Renal cortex interstitium (tissue), 15 donors: ENCODE measurements around the gene ZBTB33. TPM values are rescaled to one million over a fixed set of nuclear protein-coding genes. Genes with fewer than 3 reads are reported as not detected.
A peak's percentile ranks its signal among the peaks of the same experiment; 100 is the strongest.

ENCODE experiments used
- DNase-seq, 11 donors: peaks; one replicate each; pipeline ENCODE4 v3.0.0-alpha.2; 2013; ENCODE audit warnings: low read depth in 9 of 11, low spot score in 4 of 11; ENCODE audit errors: extremely low read depth in 1 of 11
- long read RNA-seq, 16 experiments: transcript quantifications; one replicate each; lab custom pipeline, GENCODE V29; 2026
- polyA plus RNA-seq, 3 donors: library from polyadenylated mRNA; unstranded; fragments of 120-200 nt; gene quantifications; one replicate each; pipeline ENCODE4 v1.2.1, GENCODE V29; 2013; ENCODE audit not compliant: insufficient read length in 3 of 3

ZBTB33 gene, protein sequence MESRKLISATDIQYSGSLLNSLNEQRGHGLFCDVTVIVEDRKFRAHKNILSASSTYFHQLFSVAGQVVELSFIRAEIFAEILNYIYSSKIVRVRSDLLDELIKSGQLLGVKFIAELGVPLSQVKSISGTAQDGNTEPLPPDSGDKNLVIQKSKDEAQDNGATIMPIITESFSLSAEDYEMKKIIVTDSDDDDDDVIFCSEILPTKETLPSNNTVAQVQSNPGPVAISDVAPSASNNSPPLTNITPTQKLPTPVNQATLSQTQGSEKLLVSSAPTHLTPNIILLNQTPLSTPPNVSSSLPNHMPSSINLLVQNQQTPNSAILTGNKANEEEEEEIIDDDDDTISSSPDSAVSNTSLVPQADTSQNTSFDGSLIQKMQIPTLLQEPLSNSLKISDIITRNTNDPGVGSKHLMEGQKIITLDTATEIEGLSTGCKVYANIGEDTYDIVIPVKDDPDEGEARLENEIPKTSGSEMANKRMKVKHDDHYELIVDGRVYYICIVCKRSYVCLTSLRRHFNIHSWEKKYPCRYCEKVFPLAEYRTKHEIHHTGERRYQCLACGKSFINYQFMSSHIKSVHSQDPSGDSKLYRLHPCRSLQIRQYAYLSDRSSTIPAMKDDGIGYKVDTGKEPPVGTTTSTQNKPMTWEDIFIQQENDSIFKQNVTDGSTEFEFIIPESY
- 10 to 100 TPM; 22.8 to 27.8 (median 25.8) TPM for polyA plus RNA-seq
- long read RNA-seq, donor 1, full-length matches to known transcripts: 9 of 26 reads
- long read RNA-seq, donor 1, partial matches to known transcripts: 17 of 26 reads
- long read RNA-seq, donor 1, other reads (novel, unspliced or antisense): 0 of 26 reads
- long read RNA-seq, donor 2, full-length matches to known transcripts: 7 of 7 reads
- long read RNA-seq, donor 2, partial matches to known transcripts: 0 of 7 reads
- long read RNA-seq, donor 2, other reads (novel, unspliced or antisense): 0 of 7 reads
- long read RNA-seq, donor 3, full-length matches to known transcripts: 17 of 17 reads
- long read RNA-seq, donor 3, partial matches to known transcripts: 0 of 17 reads
- long read RNA-seq, donor 3, other reads (novel, unspliced or antisense): 0 of 17 reads
- long read RNA-seq, donor 4, full-length matches to known transcripts: 7 of 7 reads
- long read RNA-seq, donor 4, partial matches to known transcripts: 0 of 7 reads
- long read RNA-seq, donor 4, other reads (novel, unspliced or antisense): 0 of 7 reads
- long read RNA-seq, donor 5, full-length matches to known transcripts: 22 of 22 reads
- long read RNA-seq, donor 5, partial matches to known transcripts: 0 of 22 reads
- long read RNA-seq, donor 5, other reads (novel, unspliced or antisense): 0 of 22 reads
- long read RNA-seq, donor 6, full-length matches to known transcripts: 9 of 27 reads
- long read RNA-seq, donor 6, partial matches to known transcripts: 18 of 27 reads
- long read RNA-seq, donor 6, other reads (novel, unspliced or antisense): 0 of 27 reads
- long read RNA-seq, donor 7, full-length matches to known transcripts: 12 of 12 reads
- long read RNA-seq, donor 7, partial matches to known transcripts: 0 of 12 reads
- long read RNA-seq, donor 7, other reads (novel, unspliced or antisense): 0 of 12 reads
- long read RNA-seq, donor 8, full-length matches to known transcripts: 11 of 11 reads
- long read RNA-seq, donor 8, partial matches to known transcripts: 0 of 11 reads
- long read RNA-seq, donor 8, other reads (novel, unspliced or antisense): 0 of 11 reads
- long read RNA-seq, donor 9, full-length matches to known transcripts: 11 of 11 reads
- long read RNA-seq, donor 9, partial matches to known transcripts: 0 of 11 reads
- long read RNA-seq, donor 9, other reads (novel, unspliced or antisense): 0 of 11 reads
- long read RNA-seq, donor 10, full-length matches to known transcripts: 8 of 8 reads
- long read RNA-seq, donor 10, partial matches to known transcripts: 0 of 8 reads
- long read RNA-seq, donor 10, other reads (novel, unspliced or antisense): 0 of 8 reads
- long read RNA-seq, donor 11, full-length matches to known transcripts: 7 of 7 reads
- long read RNA-seq, donor 11, partial matches to known transcripts: 0 of 7 reads
- long read RNA-seq, donor 11, other reads (novel, unspliced or antisense): 0 of 7 reads
- long read RNA-seq, donor 12, full-length matches to known transcripts: 6 of 6 reads
- long read RNA-seq, donor 12, partial matches to known transcripts: 0 of 6 reads
- long read RNA-seq, donor 12, other reads (novel, unspliced or antisense): 0 of 6 reads
- long read RNA-seq, donor 13, full-length matches to known transcripts: 24 of 24 reads
- long read RNA-seq, donor 13, partial matches to known transcripts: 0 of 24 reads
- long read RNA-seq, donor 13, other reads (novel, unspliced or antisense): 0 of 24 reads
- long read RNA-seq, donor 14, full-length matches to known transcripts: 7 of 31 reads
- long read RNA-seq, donor 14, partial matches to known transcripts: 24 of 31 reads
- long read RNA-seq, donor 14, other reads (novel, unspliced or antisense): 0 of 31 reads
- long read RNA-seq, donor 15, full-length matches to known transcripts: 8 of 8 reads
- long read RNA-seq, donor 15, partial matches to known transcripts: 0 of 8 reads
- long read RNA-seq, donor 15, other reads (novel, unspliced or antisense): 0 of 8 reads
- long read RNA-seq, donor 16, full-length matches to known transcripts: 31 of 31 reads
- long read RNA-seq, donor 16, partial matches to known transcripts: 0 of 31 reads
- long read RNA-seq, donor 16, other reads (novel, unspliced or antisense): 0 of 31 reads

DNA sequence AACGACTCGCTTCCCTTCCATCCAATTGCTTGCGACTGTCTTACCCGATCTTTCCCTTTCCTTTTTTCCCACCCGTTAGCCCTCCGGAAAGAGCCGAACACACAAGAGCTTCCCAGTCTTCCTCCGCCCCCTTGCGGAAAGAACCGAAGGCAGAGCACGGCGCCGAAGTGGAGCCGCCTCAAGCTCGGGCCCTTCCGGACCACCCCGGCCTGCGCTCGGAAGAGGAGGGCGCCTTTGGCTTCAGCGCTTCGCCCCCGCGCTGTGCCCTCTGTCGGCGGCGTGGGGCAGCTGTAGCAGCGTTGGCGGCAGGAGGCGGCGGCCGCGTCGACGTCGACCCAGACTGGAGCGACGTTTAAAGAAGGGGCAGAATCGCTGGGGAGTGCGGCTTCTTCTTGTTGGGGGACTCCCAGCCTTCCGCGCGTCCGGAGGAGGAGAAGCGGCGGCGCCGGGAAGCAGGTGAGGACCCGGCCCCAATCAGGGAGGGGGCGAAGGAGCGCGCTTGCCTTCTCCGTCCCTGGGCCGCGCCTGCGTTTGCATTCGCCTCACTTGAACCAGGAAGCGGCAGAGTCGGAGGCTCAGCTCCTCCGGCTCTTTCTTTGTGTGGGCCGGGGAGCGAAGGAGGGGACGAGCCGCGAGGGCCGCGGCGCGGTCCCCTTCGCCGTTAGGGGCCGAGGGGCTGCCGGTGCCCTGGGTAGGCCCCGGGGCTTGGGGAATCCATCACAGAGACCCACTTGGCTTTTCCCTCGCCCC, at the start of gene ZBTB33:
TSS of gene ZBTB33 (plus strand) at position 291 of the 750 bp plus-strand sequence. CDS start 2,604 bp downstream, outside the sequence.
- peak in 10 of 11 donors; percentile 72 to 92 (median 88) for DNase-seq

DNA sequence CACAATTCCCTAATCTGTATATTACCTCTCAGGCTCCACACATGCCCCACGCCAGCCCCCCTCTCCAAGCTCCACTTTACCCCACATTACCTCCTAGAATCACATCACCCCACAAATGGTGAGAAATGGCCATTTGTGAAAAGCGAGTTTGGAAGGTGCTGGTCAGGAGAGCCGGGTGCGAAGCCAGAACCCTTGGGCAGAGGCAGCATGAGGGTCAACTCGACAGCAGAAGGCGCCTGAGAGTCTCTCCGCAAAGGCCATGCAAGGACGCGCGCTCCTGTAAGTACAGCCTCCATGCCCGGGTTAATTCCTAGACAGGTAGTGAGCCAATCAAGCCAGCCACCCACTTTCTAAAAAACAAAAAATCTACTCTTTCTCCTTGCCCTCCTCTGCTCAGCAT, 49.8 kb upstream of the ZBTB33 start:
- DNase-seq: no peak

DNA sequence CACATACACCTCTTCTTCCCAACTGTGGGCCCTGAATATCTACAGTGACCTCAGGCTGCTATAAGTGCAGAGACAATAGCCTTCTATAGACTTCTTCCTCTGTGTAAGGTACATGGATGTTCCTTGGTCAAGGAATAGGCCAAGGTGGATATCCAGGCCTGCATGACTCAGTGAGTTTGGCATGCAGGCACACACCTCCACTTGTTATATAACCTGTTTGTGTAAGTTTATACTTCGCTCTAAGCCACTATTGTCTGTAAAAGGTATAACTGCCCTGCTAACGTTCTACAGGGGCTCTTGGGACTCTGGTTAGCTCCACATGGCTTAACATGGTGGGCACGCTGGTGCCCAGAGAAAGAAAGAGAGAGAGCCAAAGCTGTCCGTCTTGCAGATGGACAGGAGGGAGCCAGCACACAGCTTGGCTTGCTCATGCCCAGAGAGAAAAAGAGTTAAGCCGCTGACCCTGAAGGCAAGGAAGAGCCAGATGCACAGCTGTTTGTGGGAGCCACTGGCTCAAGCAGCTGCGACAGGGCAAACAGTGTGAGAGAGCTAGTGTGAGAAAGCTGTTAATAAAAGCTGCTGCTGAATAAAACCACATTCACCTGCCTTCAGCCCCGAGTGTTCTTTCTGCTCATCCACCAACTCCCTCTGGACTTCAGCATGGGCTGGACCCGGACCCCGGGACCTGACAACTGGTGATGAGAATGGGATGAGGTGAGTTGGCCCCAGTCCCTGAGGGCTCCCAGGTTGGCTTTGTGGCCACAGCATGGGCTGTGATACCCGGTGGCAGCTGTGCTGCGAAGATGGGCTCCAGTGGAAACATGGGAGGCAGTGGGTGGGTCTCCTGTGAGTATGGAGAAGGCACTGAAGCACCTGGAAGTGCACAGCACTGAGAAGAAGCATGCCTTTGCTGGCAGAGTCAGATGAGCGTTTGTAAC, 44.5 kb upstream of the ZBTB33 start:
- DNase-seq: no peak

DNA sequence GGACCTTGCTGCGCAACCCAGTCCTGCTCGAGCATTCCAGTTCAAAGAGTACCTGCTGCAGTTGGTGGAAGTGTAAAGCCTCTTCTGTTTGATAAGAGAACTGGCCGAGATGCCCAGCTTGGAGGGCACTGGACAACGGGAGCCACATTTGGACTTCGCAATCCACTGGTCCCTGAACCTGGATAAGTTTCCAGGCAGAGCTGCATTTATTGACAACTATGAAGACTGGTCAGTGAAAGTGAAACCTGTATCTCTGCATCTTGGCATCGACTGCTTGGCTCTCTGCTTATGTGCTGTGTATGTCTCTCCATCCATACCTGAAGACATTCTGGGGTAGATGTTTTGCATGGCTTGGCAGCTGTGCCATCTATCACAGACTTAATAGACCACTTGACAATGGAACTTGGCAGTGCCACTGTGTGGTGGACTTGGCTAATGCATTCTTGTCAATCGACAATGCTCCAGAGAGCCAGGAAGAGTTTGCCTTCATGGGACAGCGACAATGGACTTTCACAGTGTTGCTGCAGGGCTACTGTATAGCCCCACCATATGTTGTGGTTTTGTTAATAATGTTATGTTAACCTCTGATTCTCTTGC, 43.5 kb upstream of the ZBTB33 start:
- DNase-seq: peak in 6 of 11 donors; percentile 1 to 26 (median 18)

DNA sequence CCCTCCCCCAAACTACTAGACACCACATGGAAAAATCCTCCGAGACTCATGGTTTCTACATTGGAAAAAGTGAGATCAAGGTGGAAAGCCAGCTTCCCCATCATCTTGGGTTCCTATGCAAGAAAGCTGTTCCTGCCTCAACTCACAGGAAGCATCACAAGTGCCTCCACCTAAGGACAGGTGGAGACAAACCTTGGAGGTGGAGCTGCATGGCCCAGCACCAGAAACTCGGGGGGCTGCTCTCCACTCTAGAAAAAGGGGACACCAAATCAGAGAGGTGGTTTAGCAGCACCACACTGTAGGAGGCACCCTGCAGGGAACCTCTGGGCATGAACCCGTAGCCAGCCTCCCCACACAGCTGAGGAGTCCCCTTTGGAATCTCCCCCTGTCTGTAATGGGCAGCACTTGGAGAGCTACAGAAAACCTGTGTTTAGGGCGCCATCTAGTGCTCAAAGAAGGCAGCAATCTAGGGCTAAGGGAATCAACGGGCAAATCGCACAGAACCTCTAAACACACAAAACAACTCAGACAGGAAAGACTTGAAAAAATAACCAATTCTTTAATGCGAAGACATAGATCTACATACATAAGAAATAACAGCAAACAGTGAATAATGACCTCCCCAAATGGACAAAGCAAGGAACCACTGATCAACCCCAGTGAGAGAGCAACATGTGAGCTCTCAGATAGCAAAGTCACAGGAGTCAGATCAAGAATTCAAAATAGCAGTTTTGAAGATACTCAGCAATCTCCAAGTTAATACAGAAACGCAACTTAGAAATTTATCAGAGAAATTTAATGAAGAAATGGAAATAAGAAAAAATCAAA, 37.0 kb upstream of the ZBTB33 start:
- DNase-seq: peak; percentile 25 to 65 (median 42)

- DNase-seq: no peak
Observed at GRCh38 chrX:120223374-120223773, 27.2 kb upstream of the ZBTB33 start.

DNA sequence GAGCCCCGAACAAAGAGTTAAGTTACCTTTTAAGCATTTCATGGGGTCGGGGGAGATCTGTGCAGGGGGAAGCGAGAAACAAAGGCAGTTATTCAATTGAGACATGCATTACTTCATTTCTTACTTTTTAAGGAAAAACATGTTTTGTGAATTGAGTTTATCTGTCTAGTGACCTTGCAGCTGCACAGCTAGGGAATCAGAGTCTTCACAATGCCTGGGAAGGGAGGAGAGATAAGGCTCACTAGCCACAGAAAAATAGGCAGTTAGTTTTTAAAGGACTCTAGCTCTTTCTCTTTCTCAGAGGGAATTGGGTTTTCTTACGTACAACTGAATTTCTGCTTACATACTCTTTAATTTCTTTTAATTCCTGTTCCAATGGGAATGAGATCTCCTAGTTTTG, 26.2 kb upstream of the ZBTB33 start:
- DNase-seq: no peak

- no peak for DNase-seq
Observed at GRCh38 chrX:120228187-120228908, 22.3 kb upstream of the ZBTB33 start.

- DNase-seq: no peak
Observed at GRCh38 chrX:120235284-120235683, 15.3 kb upstream of the ZBTB33 start.

DNA sequence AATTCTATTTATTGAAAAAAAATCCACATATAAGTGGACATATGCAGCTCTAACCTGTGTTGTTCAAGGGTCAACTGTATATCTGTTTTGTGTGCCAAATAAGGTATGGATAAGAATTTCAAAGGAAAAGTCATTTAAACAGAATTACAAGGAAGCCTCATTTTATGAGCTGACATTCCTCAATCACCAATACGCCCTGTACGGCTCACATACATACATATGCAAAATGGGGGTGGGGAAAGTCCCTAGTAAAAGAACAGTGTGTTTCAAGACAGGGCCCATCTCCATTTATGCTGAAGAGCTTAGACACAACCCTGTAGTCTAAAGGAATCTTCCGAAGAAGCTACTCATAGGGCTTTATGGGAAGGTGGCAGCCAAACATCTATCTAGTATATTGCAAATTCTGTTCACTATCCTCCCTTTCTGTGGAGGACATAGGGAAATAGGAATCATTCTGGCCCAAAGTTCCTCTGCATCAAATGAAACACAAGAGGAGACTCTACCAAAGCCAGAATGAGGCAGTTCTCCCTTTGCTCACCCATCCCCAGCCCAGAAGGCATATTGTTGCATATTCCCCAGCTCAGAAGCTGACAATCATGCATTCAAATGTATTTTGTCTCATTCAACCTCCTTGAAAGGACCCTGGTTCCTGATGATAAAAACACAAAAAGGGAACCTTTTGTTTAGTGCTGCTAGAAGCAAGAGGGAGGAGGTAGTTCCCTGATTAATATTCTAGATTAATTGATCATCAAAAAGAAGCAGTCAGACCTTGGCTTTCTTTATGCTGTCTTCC, 13.7 kb upstream of the ZBTB33 start:
- no peak for DNase-seq

DNA sequence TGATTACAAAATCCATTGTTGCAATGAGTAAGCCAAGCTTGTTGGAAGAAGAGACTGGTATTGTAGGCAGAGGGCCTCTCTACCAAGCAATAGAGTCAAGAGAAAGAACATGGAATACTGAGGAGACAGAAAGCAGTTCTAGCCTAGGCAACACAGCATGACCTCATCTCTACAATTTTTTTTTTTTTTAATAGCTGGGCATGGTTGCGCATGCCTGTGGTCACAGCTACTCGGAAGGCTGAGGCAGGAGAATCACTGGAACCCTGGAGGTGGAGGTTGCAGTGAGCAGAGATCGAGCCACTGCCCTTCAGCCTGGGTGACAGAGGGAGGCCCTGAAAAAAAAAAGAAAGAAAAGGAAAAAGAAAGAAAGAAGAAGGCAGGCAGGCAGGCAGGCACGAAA, 11.7 kb upstream of the ZBTB33 start:
- DNase-seq: no peak

DNA sequence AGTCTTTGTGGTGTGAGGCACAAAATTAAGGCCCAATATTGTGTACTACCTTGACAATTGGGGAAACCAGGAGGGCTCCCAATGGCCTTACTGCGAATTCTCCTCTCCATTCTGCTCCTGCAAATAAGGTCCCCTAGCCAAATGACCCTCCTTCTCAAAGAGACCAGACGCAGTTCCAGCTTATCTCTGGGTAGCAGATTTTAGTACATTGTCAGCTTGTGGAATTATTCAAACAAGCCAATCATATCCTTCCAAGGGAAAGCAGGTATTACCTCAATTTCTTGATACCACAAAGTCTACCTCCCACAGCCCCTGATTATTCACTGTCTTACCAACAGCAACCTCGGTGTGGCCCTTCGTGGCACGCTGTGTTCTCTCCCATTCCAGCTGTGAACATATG, 7.8 kb upstream of the ZBTB33 start:
- no peak for DNase-seq
